ENCODE results near the gene LDLRAD3.

LDLRAD3 gene

DNA sequence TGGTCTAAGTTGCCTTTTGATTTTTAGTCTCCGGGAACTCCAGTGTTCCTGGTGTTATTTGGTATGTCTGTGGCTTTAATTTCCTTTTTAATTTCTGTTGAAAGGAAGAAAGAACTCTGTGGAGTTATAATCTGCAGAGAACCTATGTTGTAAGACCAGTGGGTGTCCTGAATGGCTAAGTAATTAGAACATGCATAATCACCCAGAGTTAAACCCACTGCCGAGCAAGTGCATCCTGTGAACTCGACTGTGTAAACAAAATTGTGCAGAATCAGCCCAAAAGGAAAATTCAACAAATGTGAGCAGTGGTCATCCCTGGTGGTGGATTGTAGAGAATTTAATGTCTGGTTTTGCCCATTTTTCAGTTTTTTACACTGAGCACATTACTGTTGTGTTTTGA lies 182.8 kb downstream of the LDLRAD3 start:
- no peak for DNase-seq (ENCODE audit: low read depth in 3 of 3, low spot score in 1 of 3)

DNA sequence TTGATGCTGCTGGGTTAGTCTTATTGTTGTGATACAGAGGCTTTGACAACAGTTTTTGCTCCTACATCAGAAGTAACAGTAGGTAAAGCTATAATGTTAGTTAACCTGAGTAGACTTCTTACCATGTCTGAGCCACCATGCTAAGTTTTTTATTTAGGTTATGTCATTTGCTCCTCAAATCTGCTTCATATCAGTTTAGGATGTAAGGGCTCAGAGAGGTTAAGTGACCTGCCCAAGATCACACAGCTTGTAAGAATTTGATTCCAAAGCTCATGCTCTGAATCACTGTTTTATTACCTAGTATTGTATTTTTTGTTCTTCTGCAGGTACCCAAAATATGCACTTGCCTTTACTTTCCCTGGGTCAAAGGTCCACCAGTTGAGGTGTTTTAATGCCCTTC lies 183.7 kb downstream of the LDLRAD3 start:
- DNase-seq (ENCODE audit: low read depth in 3 of 3, low spot score in 1 of 3), result no peak

DNA sequence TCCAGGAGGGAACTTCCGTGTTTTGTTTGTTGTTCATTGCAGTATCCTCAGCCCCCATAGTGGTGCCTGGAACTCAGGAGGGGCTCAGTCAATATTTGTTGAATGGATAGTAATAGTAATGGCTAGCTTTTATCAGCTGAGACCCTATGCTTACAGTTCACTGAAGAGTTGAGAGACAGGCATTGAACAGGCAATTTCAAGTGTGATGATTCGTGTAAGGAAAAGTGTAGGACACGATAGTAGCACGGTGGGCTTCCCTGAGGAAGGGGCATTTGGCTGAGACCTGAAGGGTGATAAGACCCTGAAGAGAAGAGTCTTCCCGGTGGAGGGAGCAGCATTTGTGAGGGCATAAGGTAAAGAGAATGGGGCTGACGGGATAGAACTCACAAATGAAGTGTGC lies 186.1 kb downstream of the LDLRAD3 start:
- DNase-seq (ENCODE audit: low read depth in 3 of 3, low spot score in 1 of 3), result no peak

DNA sequence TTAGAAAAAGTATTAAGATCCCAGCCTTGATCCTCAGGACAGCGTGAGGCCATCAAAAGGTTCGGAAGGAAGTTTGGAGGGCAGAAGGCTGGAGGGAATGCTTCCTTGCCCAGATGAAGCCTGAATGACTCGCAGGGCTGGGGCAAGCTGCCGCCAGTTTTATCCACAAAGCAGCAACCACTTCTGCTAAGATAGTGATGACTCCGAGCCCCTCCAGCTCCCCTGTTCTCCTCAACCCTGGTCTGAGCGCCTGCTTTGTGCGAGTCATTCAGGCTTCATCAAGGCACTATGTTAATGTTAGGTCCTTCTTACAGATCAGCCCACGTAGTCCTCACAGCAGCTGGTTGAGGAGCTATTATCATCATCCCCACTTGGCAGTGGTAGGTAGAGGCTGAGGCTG lies 186.5 kb downstream of the LDLRAD3 start:
- no peak for DNase-seq (ENCODE audit: low read depth in 3 of 3, low spot score in 1 of 3)

DNA sequence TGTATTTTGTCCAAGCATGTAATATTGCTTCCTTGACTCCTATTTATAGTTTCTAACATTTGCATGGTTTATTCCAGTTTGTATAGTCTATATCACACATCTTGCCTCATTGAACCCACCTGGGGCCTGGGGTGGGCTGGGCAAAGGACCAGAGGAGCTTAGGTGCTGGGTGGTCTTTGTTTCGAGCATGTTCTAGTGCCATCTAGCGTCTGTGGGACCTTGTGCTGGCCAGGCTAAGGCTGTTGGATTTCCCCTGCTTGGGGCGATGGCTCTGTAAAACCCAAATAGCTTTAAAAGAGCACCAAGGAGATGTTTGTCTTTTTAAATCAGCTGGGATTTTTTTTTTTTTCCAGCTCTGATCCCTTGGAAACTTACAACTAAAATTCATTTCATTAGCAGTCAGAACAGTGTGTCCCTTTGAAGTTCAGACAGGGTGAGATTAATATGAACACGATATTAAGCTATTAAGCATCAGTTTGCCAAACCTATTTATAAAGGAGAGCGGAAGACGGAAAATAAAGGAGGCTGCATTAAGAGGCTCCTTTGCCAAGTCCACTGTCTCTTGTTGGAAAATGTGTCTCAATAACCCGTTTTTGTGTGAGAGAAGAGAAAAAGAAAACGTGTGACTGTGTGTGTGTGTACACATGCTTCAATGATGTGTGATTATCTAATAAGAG lies 188.0 kb downstream of the LDLRAD3 start:
- DNase-seq (ENCODE audit: low read depth in 3 of 3, low spot score in 1 of 3), result no peak

DNA sequence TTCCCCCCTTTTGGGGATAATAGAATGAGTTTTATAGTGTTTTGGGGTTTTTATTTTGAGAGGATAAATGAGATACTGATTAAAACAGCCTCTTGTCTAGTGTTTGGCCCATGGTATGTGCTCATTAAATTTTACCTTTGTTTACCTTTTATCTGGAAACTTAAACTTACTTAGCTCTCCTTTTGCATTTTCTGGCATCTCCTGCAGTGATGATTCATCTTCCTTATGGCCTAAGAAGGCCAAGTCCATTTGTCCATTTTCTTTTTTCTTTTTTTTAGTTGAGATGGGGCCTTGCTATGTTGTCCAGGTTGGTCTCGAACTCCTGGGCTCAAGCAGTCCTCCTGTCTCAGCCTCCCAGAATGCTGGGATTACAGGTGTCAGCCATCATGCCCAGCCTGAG lies 189.1 kb downstream of the LDLRAD3 start:
- no peak for DNase-seq (ENCODE audit: low read depth in 3 of 3, low spot score in 1 of 3)

DNA sequence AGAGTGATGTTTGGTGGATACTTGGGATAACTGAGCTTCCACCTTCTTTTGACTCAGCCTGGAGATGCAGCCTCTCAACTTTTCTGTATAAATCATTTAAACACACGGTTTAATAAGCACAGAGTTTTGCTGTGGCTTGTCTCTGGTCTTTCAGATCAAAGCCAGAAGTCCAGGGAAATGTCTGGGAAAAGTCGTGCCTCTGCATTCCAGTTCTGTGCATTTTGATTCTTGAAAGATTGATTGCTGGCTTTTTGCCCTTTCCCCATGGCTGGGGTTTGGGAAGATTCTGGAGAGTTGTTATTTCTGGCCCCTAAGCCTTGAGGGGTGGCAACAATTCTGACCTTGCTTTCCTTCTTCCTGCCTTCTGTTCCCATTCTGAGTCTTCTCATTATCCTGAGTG lies 191.2 kb downstream of the LDLRAD3 start:
- DNase-seq (ENCODE audit: low read depth in 3 of 3, low spot score in 1 of 3), result no peak

DNA sequence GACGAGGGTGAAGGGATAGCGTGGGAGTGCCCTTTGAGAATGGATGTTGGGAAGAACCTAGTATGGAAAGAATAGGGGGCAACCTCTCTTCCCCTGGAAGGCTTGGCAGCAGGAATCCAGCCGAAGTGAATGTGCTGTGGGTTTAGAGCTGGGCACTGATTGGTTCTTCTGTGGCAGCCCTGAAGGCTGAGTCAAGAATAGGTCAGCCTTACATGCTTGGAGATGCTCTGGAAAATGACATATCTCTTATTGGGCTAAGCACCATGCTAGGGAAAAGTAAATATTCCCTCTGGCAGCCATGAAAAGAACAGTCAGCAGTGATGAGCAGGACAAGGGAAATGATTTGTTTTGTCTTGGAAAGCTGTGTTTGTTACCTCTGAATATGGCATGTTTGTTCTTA lies 195.9 kb downstream of the LDLRAD3 start:
- no peak for DNase-seq (ENCODE audit: low read depth in 3 of 3, low spot score in 1 of 3)

- no peak for DNase-seq (ENCODE audit: low read depth in 3 of 3, low spot score in 1 of 3)
Measured at GRCh38 chr11:36141196-36141953, 197.5 kb downstream of the LDLRAD3 start.

- DNase-seq (ENCODE audit: low read depth in 3 of 3, low spot score in 1 of 3), result no peak
Measured at GRCh38 chr11:36141956-36142355, 198.1 kb downstream of the LDLRAD3 start.

DNA sequence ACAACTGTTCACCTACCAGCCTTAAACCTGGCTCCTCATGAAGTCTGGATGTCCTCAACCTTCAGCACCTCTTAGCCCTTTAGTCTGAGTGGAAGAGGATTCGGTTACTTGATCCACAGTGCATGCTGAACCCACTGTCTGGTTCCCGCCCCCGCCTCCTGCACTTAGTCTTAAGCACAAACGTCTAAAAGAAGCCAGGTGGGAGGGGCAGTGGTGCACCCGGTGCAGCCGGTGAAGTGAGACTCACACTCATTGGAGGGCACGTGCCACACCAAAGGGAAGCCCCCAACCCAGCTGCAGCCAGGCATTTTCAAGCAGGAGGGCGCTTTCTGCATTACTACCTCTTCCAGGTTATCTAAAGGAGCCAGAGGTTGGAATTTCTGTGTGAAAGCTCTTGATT lies 198.6 kb downstream of the LDLRAD3 start:
- no peak for DNase-seq (ENCODE audit: low read depth in 3 of 3, low spot score in 1 of 3)

DNA sequence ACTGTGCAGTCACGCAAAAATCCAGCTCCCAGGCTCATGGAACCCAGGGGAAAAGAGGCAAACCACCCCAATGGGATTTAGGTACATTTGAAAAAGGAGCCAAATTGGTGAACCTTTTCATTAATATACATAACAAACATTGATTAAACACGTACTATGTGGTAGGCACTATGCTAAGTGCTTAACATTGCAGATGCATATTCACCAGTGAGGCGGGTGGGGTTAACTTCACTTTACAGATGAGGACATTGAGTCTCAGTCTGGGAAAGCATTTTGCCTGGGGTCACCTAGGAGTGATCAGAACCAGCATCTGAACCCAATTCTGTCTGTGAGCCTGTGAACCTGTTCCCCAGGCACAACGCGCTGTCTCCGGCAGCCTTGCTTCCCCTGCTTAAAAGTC lies 199.0 kb downstream of the LDLRAD3 start:
- no peak for DNase-seq (ENCODE audit: low read depth in 3 of 3, low spot score in 1 of 3)

GRCh38 chr11:36146437-36146836 lies 202.6 kb downstream of the LDLRAD3 start:
- DNase-seq (ENCODE audit: low read depth in 3 of 3, low spot score in 1 of 3), result no peak

DNA sequence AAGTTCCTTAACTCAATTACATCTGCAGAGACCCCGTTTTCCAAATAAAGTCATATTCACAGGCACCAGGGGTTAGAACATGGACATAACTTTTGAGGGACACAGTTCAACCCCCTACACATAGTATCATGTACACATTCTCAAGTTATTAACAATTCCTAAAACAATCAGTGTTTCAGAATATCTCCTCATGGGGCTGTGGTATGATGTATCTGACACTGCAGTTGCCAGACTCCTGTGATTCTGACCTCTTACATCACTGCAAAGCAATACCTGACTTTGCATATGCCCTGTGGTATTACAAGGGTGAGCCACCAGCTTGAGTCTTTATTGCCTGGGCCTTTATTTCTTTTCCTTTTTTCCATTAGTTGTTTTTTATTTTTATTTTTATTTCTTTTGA lies 203.6 kb downstream of the LDLRAD3 start:
- no peak for DNase-seq (ENCODE audit: low read depth in 3 of 3, low spot score in 1 of 3)

DNA sequence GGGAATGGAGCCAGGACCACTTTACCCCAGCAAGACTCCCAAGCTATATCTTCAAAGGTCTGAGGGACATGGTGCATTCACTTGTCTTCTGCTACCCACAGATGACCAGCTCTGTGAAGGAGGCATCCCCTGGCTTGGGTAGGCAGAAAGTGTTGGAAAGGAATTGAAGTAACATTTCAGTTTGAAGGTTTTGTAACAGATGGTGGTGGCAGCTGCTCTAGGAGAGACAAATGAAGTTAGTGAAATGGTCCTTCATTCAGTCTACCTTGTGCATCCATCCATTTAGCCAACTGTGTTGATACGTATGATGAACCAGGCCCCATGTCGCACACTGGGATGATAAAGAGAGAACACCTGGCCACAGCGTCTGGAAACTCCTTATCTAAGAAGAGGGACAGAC lies 204.8 kb downstream of the LDLRAD3 start:
- no peak for DNase-seq (ENCODE audit: low read depth in 3 of 3, low spot score in 1 of 3)

- DNase-seq (ENCODE audit: low read depth in 3 of 3, low spot score in 1 of 3), result peak in 1 of 3 donors; percentile 1
Measured at GRCh38 chr11:36149538-36150242, 205.8 kb downstream of the LDLRAD3 start.

DNA sequence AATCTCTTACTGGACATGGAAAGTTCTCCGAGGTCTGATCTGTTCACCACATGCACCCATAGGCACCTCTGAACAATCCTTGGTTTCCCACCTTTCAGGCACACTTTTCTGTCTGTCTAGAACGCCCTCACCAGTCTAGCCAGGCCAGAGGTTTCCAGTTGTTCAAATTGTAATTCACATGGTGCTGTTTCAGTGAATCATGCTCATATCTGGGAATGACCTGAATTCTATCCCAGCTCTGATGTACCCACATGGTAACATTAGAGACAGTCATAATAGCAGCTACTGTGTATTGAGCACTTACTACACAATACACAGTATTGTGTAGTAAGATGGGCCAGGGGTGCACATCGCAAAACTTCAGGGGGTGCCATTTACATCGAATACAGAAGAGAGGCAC lies 207.1 kb downstream of the LDLRAD3 start:
- DNase-seq (ENCODE audit: low read depth in 3 of 3, low spot score in 1 of 3), result no peak

DNA sequence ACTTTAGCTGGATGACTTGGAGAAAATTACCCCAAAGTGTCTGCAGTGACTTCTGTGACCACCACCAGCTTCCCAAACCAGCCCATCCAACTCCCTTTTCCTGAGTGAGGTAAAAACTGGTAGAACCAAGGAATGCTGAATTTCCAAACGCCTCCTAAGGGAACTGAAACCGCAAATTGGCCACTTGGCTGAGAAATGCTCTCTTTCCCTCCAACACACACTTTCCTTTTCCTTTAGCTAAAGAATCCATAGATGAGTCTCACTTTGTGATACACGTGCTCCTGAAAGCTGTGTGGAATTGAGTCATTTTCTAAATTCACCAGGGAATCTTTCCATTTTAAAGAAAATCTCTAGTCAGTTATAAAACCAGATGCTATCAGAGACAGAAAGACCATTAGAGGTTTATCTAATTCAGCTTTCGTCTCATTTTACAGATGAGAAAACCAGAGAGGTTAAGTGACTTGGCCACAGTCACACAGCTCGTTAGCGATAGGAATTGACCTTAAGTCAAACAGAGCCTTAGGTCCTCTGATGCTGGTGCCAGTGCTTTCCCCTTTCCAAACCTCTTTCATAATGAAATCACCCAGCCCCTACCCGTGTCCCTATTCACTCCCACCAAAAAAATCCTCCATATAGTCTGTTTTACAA lies 208.2 kb downstream of the LDLRAD3 start:
- DNase-seq (ENCODE audit: low read depth in 3 of 3, low spot score in 1 of 3), result no peak

- DNase-seq (ENCODE audit: low read depth in 3 of 3, low spot score in 1 of 3), result no peak
Measured at GRCh38 chr11:36153551-36153950, 209.7 kb downstream of the LDLRAD3 start.

DNA sequence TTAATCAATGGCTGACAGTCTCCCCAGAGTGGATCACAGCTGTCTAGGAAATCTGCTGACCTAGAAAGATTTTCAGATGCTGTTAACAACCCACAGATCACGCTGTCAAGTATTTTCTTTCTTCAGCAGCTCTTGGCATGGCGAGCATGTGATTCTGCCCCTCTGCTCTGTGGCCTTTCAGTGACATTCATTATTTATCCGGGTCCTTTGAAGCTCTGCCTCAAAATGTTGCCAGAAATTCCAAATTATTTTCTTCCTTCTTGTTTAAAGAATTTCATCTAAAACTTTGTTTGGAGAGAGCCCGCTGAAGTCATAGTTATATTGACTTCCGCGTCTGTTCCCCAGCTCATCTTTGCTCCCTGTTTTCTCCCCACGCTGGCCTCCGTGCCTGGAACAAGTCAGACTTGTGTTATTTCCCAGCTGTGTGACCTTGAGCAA lies 211.3 kb downstream of the LDLRAD3 start:
- DNase-seq (ENCODE audit: low read depth in 3 of 3, low spot score in 1 of 3), result no peak

GRCh38 chr11:36155770-36156160 lies 211.9 kb downstream of the LDLRAD3 start:
- DNase-seq (ENCODE audit: low read depth in 3 of 3, low spot score in 1 of 3), result no peak

Data from stimulated activated CD4-positive, alpha-beta T cell treated with anti-CD3 and anti-CD28 coated beads, TNF-alpha, amount 100 ng/mL, for 1 hour (primary cell).